ENCODE results near the gene PAX7. TPM values are rescaled to one million over a fixed set of nuclear protein-coding genes. Genes with fewer than 3 reads are reported as not detected.

PAX7 gene
- total and polyA plus RNA-seq, 9 of the 15 experiments (the other 6 are each of a cell fraction or from before 2014, with no cell fraction given), result not detected

DNA sequence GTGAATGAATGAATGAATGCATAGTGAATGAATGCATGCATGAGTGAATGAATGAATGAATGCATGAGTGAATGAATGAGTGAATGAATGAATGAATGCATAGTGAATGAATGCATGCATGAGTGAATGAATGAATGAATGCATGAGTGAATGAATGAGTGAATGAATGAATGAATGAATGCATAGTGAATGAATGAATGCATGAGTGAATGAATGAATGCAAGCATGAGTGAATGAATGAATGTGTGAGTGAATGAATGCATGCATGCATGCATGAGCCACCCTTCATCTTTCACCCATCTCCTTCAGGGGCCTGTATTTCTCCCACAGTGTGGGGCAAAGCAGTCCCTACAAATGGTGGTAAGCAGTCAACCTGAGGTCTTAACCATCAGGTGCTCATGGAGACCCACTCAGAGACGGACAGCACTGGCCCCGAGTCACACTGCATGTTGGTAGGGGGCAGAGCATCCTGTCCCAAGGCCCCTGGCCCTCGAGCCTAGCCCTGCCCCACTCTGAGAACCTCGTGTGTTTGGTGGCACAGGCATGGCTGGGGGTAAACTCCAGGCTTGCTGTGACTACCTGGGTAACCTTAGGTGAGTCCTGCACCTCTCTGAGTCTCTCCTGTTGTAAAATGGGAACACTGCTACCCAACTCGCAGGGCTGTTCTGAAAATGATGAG, 28.0 kb upstream of the PAX7 start (continued):
- TF ChIP-seq ZBTB40 (IDR thresholded peaks at IDR 0.05), result no peak
- no peak for TF ChIP-seq ZBTB40 (CRISPR knock-in tag; IDR thresholded peaks at IDR 0.05)
- no peak for TF ChIP-seq NCOR1 (IDR thresholded peaks at IDR 0.05)
- no peak for TF ChIP-seq SFPQ (IDR thresholded peaks at IDR 0.05; ENCODE audit: low read depth, low read length)
- TF ChIP-seq YY1 (IDR thresholded peaks at IDR 0.05; ENCODE audit: borderline replicate concordance in 1 of 3, control insufficient read depth in 1 of 3, extremely low read depth in 1 of 3, insufficient read depth in 3 of 3, insufficient read length in 1 of 3, insufficient replicate concordance in 2 of 3, low read depth in 1 of 3, low read length in 2 of 3), result no peak
- TF ChIP-seq, protein P1, sequence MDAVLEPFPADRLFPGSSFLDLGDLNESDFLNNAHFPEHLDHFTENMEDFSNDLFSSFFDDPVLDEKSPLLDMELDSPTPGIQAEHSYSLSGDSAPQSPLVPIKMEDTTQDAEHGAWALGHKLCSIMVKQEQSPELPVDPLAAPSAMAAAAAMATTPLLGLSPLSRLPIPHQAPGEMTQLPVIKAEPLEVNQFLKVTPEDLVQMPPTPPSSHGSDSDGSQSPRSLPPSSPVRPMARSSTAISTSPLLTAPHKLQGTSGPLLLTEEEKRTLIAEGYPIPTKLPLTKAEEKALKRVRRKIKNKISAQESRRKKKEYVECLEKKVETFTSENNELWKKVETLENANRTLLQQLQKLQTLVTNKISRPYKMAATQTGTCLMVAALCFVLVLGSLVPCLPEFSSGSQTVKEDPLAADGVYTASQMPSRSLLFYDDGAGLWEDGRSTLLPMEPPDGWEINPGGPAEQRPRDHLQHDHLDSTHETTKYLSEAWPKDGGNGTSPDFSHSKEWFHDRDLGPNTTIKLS (IDR thresholded peaks at IDR 0.05; ENCODE audit: borderline replicate concordance, low read depth), result no peak
- TF ChIP-seq SMAD3 (CRISPR knock-in tag; conservative IDR thresholded peaks at IDR 0.05), result no peak
- no peak for TF ChIP-seq IRF2 (CRISPR knock-in tag; IDR thresholded peaks at IDR 0.05)
- no peak for TF ChIP-seq BRD4 (IDR thresholded peaks at IDR 0.05)
- no peak for TF ChIP-seq ZBTB33 (CRISPR knock-in tag; IDR thresholded peaks at IDR 0.05)
- TF ChIP-seq U2AF2 (optimal IDR thresholded peaks at IDR 0.05; ENCODE audit: low read depth, low read length), result no peak
- no peak for TF ChIP-seq ZBTB8A (IDR thresholded peaks at IDR 0.05; ENCODE audit: partially characterized antibody)
